Keratinocyte (primary cell): ENCODE measurements around the gene ESR2. TPM values are rescaled to one million over a fixed set of nuclear protein-coding genes. Genes with fewer than 3 reads are reported as not detected.

Experiments
- DNase-seq: peaks from one replicate; pipeline ENCODE4 v3.0.0-alpha.2; 2011; ENCODE audit warnings: low read depth, missing footprints, low spot score
- FAIRE-seq: peaks from 2 replicates; lab custom pipeline; 2011; peaks lifted over from hg19 to GRCh38; lab: Jason Lieb, UNC
- H2AFZ ChIP-seq: 2 replicates; pipeline ENCODE4 v1.6.0; 2012; ENCODE audit warnings: low read length, control low read depth, inconsistent platforms; ENCODE audit not compliant: control insufficient read depth
- H3K27ac ChIP-seq: 2 replicates; pipeline ENCODE4 v1.5.1; 2011; ENCODE audit warnings: low read length; ENCODE audit not compliant: control insufficient read depth, insufficient read depth
- H3K27me3 ChIP-seq: 3 replicates; pipeline ENCODE4 v1.6.0; 2011; ENCODE audit warnings: low read length; ENCODE audit not compliant: control insufficient read depth, insufficient read depth; ENCODE audit errors: extremely low read depth
- H3K36me3 ChIP-seq, 2 experiments: 2 replicates in 1 of 2; 3 replicates in 1 of 2; pipeline ENCODE4 v1.5.1; 2011; ENCODE audit warnings: low read length in 2 of 2, mild to moderate bottlenecking in 1 of 2; ENCODE audit not compliant: control insufficient read depth in 2 of 2, insufficient read depth in 2 of 2; ENCODE audit errors: extremely low read depth in 1 of 2
- H3K4me1 ChIP-seq: 3 replicates; pipeline ENCODE4 v1.5.1; 2011; ENCODE audit warnings: low read length; ENCODE audit not compliant: control insufficient read depth, insufficient read depth; ENCODE audit errors: extremely low read depth
- H3K4me2 ChIP-seq: 3 replicates; pipeline ENCODE4 v1.6.0; 2011; ENCODE audit warnings: low read depth, low read length; ENCODE audit not compliant: control insufficient read depth, insufficient read depth; ENCODE audit errors: extremely low read depth
- H3K4me3 ChIP-seq, 3 experiments: fragments of 200-600 bp in 1 of 3; sonication (generic) in 1 of 3; 2 replicates in 2 of 3; 3 replicates in 1 of 3; pipeline ENCODE4 v1.5.1; 2011 to 2016; ENCODE audit warnings: low read length in 3 of 3, mild to moderate bottlenecking in 3 of 3, control low read depth in 2 of 3, inconsistent platforms in 1 of 3, low read depth in 1 of 3, mixed read lengths in 1 of 3, mixed run types in 1 of 3, moderate library complexity in 1 of 3; ENCODE audit not compliant: control insufficient read depth in 2 of 3, insufficient read depth in 2 of 3; ENCODE audit errors: extremely low read depth in 1 of 3
- H3K79me2 ChIP-seq: 2 replicates; pipeline ENCODE4 v1.6.0; 2012; ENCODE audit warnings: low read length; ENCODE audit not compliant: control insufficient read depth, insufficient read depth
- H3K9ac ChIP-seq: 3 replicates; pipeline ENCODE4 v1.6.0; 2011; ENCODE audit warnings: low read length; ENCODE audit not compliant: control insufficient read depth, insufficient read depth; ENCODE audit errors: extremely low read depth
- H3K9me1 ChIP-seq: 3 replicates; pipeline ENCODE4 v1.6.0; 2011; ENCODE audit warnings: low read length; ENCODE audit not compliant: control insufficient read depth, insufficient read depth; ENCODE audit errors: extremely low read depth
- H3K9me3 ChIP-seq: 2 replicates; pipeline ENCODE4 v1.5.1; 2012; ENCODE audit warnings: low read depth, low read length; ENCODE audit not compliant: control insufficient read depth
- H4K20me1 ChIP-seq: 3 replicates; pipeline ENCODE4 v1.6.0; 2011; ENCODE audit warnings: low read length; ENCODE audit not compliant: control insufficient read depth, insufficient read depth; ENCODE audit errors: extremely low read depth
- CTCF ChIP-seq, 3 experiments: IDR thresholded peaks in 1 of 3; conservative IDR thresholded peaks in 1 of 3; optimal IDR thresholded peaks in 1 of 3; 2 replicates in 2 of 3; 3 replicates in 1 of 3; pipeline versions ENCODE3 to v1.5.1; 2011; ENCODE audit warnings: low read length in 3 of 3, mild to moderate bottlenecking in 3 of 3, moderate library complexity in 2 of 3, control low read depth in 1 of 3, inconsistent platforms in 1 of 3; ENCODE audit not compliant: insufficient read depth in 2 of 3; ENCODE audit errors: extremely low read depth in 1 of 3
- EZH2 ChIP-seq: IDR thresholded peaks from one replicate; pipeline ENCODE4 v1.6.1; 2012; ENCODE audit warnings: inconsistent platforms, mild to moderate bottlenecking, low read length, moderate library complexity
- dilution Hi-C: fragments of 300-500 bp; cut with MboI; formaldehyde crosslinking; loops from one replicate; pipeline ENCODE4 v1.7.0; 2020; ENCODE audit warnings: low sequenced_read_pairs; ENCODE audit not compliant: extremely low pct_ligation_motif_present
- polyA plus RNA-seq, 5 experiments: library from polyadenylated mRNA; depleted of rRNA in 3 of 5; stranded (reverse) in 3 of 5; stranded (forward) in 1 of 5; unstranded in 1 of 5; fragments of >200 nt; gene quantifications; 1 replicate in 1 of 5; 2 replicates in 3 of 5; 3 replicates in 1 of 5; pipeline versions ENCODE4 v1.2.1 to v1.2.3, GENCODE V29; 2011 to 2012; ENCODE audit warnings: missing spikeins in 2 of 5, low read depth in 1 of 5, low replicate concordance in 1 of 5

The ESR2 gene
- polyA plus RNA-seq, 1 donor (not counting 4 experiments of a cell fraction or from before 2014, with no cell fraction given): 0.03 TPM

GRCh38 chr14:64233531-64234190, 60.5 kb downstream of the ESR2 start:
- Histone ChIP-seq H3K36me3 (peaks cover 0 to 3% of the 10 kb centered on the region in 2 experiments), H2AFZ (no peak overlapping the region), H3K4me2 (no peak overlapping the region), H4K20me1 (no peaks in the 10 kb centered on the region), H3K9ac (no peak overlapping the region), H3K9me3 (no peaks in the 10 kb centered on the region), H3K9me1 (no peaks in the 10 kb centered on the region), H3K27me3 (no peaks in the 10 kb centered on the region), H3K27ac (no peak overlapping the region), H3K79me2 (no peaks in the 10 kb centered on the region), H3K4me1 (peaks cover 4% of the 10 kb centered on the region), H3K4me3 (no peak overlapping the region)
- TF ChIP-seq EZH2: no peak
- no peak for TF ChIP-seq CTCF (optimal IDR thresholded peaks at IDR 0.05 in 1 of 3, IDR thresholded peaks at IDR 0.05 in 1 of 3, conservative IDR thresholded peaks at IDR 0.05 in 1 of 3; ENCODE audit: extremely low read depth in 1 of 3, insufficient read depth in 2 of 3, low read length in 3 of 3)
- dilution Hi-C loops: no loop called here
- DNase-seq: no peak
- no peak for FAIRE-seq

GRCh38 chr14:64232944-64233343, 61.2 kb downstream of the ESR2 start:
- Histone ChIP-seq H3K9ac (no peak overlapping the region), H4K20me1 (no peaks in the 10 kb centered on the region), H3K79me2 (no peaks in the 10 kb centered on the region), H3K36me3 (peaks cover 0 to 3% of the 10 kb centered on the region in 2 experiments), H3K4me3 (no peak overlapping the region), H3K27me3 (no peaks in the 10 kb centered on the region), H3K9me1 (no peaks in the 10 kb centered on the region), H2AFZ (no peak overlapping the region), H3K4me2 (no peak overlapping the region), H3K9me3 (no peaks in the 10 kb centered on the region), H3K27ac (no peak overlapping the region), H3K4me1 (peaks cover 4% of the 10 kb centered on the region)
- dilution Hi-C loops: no loop called here
- TF ChIP-seq CTCF (optimal IDR thresholded peaks at IDR 0.05 in 1 of 3, IDR thresholded peaks at IDR 0.05 in 1 of 3, conservative IDR thresholded peaks at IDR 0.05 in 1 of 3; ENCODE audit: extremely low read depth in 1 of 3, insufficient read depth in 2 of 3, low read length in 3 of 3) (no peak), EZH2 (no peak)
- DNase-seq (no peak), FAIRE-seq (no peak)
